ENCODE data around the gene ZNF205. TPM values are rescaled to one million over a fixed set of nuclear protein-coding genes. Genes with fewer than 3 reads are reported as not detected.

The ZNF205 gene
- total and polyA plus RNA-seq, 11 donors, result 7.4 to 19.8 (median 8.6) TPM

DNA sequence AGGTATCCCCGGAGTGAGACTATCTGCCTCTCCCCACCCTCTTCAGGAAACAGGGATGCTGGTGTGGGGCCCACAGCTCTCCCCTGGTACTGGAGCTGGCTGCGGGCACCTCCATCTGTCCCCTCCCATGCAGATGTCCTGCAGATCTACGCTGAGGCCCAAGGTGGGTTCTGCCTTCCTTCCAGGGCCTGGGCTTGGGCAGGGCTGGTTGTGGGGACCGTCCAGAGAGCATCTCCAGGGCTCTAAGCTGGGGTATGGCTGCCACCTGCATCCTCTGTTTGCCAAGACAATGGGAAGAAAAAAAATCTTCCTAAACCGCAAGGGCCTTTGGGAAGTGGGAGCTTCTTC, 35.3 kb downstream of the ZNF205 start:
- no peak overlapping the region for H3K27ac ChIP-seq
- H3K9me3 ChIP-seq, result no peaks in the 10 kb centered on the region
- H3K4me3 ChIP-seq, result no peak overlapping the region
- no peak for DNase-seq
- TF ChIP-seq, protein P1, sequence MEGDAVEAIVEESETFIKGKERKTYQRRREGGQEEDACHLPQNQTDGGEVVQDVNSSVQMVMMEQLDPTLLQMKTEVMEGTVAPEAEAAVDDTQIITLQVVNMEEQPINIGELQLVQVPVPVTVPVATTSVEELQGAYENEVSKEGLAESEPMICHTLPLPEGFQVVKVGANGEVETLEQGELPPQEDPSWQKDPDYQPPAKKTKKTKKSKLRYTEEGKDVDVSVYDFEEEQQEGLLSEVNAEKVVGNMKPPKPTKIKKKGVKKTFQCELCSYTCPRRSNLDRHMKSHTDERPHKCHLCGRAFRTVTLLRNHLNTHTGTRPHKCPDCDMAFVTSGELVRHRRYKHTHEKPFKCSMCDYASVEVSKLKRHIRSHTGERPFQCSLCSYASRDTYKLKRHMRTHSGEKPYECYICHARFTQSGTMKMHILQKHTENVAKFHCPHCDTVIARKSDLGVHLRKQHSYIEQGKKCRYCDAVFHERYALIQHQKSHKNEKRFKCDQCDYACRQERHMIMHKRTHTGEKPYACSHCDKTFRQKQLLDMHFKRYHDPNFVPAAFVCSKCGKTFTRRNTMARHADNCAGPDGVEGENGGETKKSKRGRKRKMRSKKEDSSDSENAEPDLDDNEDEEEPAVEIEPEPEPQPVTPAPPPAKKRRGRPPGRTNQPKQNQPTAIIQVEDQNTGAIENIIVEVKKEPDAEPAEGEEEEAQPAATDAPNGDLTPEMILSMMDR (IDR thresholded peaks at IDR 0.05), result no peak
- no peak for TF ChIP-seq POLR2A (IDR thresholded peaks at IDR 0.05)
- no peaks in the 10 kb centered on the region for H3K27me3 ChIP-seq
- WGBS, 4 donors, result 90 to 94% (median 93%) methylated on average over 4 to 5 of the region's 5 CpGs
- intact Hi-C loops (cut with DNase I), result no loop called here
- peaks cover 0 to 3% (median 0%) of the 10 kb centered on the region in 9 donors for H3K36me3 ChIP-seq
- ATAC-seq, result no peak
- H3K4me1 ChIP-seq, result peaks cover 2 to 59% (median 25%) of the 10 kb centered on the region in 12 donors

- DNase-seq, result no peak
- H3K9me3 ChIP-seq, result no peaks in the 10 kb centered on the region
- peaks cover 0 to 51% (median 21%) of the 10 kb centered on the region in 12 donors for H3K4me1 ChIP-seq
- 92 to 96% (median 92%) methylated on average over 11 to 13 of the region's 13 CpGs for WGBS, 4 donors
- ATAC-seq, result no peak
- no peaks in the 10 kb centered on the region for H3K27me3 ChIP-seq
- no peaks in the 10 kb centered on the region for H3K36me3 ChIP-seq
- H3K27ac ChIP-seq, result peak overlapping the region in 3 of 12 donors; percentile 85 to 91 (median 87)
- H3K4me3 ChIP-seq, result no peak overlapping the region
- no peak for TF ChIP-seq POLR2A (IDR thresholded peaks at IDR 0.05)
- TF ChIP-seq, protein P1 (IDR thresholded peaks at IDR 0.05), result no peak
- intact Hi-C loops (cut with DNase I), result no loop called here
Measured at GRCh38 chr16:3148256-3149192, 36.1 kb downstream of the ZNF205 start.

DNA sequence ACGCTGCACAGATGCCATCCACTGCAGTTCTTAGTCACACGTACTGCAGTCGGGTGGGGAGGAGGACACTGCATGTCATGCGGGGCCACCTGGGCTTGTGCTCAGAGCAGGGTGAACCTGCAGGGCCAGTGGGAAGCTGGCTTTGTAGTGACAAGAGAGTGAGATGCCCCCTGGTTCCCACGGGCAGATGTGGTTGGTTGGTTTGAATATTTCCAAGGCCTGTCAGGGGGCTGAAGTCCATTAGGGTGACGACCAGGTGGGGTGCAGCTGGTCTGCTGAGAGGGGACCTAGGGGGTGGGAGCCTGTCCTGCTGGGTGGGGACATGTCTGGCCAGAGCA, 36.8 kb downstream of the ZNF205 start:
- 90 to 96% (median 93%) methylated on average over 6 of the region's 6 CpGs for WGBS, 4 donors
- no peak for ATAC-seq
- Histone ChIP-seq H3K27me3 (no peaks in the 10 kb centered on the region), H3K9me3 (no peaks in the 10 kb centered on the region), H3K4me3 (peak overlapping the region in 5 of 12 donors; percentile 65 to 77 (median 74)), H3K36me3 (no peaks in the 10 kb centered on the region), H3K27ac (peak overlapping the region in 11 of 12 donors; percentile 84 to 94 (median 88)), H3K4me1 (peaks cover 0 to 47% (median 21%) of the 10 kb centered on the region in 12 donors)
- intact Hi-C loops (cut with DNase I), result no loop called here
- TF ChIP-seq, protein P1 (IDR thresholded peaks at IDR 0.05), result no peak
- no peak for TF ChIP-seq POLR2A (IDR thresholded peaks at IDR 0.05)
- peak in 1 of 5 donors; percentile 24 for DNase-seq

DNA sequence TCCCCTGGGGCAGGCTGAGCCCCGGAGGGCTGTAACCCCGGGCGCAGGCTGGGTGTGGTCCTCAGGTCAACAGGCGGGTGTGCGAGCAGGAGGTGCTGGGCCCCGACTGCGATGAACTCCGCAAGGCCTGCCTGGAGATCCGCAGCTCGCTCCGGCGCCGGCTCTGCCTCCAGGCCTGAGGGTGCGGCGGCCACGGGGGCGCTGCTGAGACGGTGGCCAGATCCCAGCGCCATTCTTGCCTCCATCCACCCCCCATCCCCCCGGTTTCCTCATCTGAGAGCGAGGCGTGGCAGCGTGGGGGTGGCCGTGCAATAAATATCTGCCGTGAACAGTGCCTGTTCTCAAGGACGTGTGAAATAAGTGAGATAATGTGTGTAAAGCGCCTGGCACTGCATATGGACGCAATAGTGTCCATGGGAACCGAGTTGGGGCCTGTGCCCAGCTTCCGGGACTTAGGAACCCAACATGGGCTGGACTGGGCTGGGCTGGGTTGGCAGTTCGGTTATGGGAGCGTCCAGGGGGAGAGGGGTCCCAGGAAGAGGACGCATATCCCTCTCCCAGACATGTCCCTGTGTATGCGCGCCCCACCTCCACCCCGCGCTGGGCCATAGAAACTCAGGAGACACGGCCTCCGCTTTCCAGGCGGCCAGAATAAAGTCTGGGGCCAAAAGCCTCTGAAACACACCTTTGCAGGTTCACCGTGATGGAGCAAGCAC, 37.4 kb downstream of the ZNF205 start:
- Histone ChIP-seq H3K27ac (peak overlapping the region; percentile 51 to 94 (median 88)), H3K4me3 (peak overlapping the region; percentile 24 to 82 (median 71)), H3K36me3 (no peaks in the 10 kb centered on the region), H3K4me1 (peaks cover 0 to 40% (median 18%) of the 10 kb centered on the region in 12 donors), H3K9me3 (no peaks in the 10 kb centered on the region), H3K27me3 (no peaks in the 10 kb centered on the region)
- 5 to 16% (median 8%) methylated on average over 16 to 41 of the region's 41 CpGs for WGBS, 4 donors
- intact Hi-C loops (cut with DNase I), result loop anchor here in 1 of 10 donors (5.0 kb wide), 1 partner anchor 113 kb away; no protein-coding TSS in a partner anchor
- TF ChIP-seq, protein P1 (IDR thresholded peaks at IDR 0.05), result peak in 11 of 12 donors; percentile 15 to 64 (median 46)
- TF ChIP-seq POLR2A (IDR thresholded peaks at IDR 0.05), result no peak
- DNase-seq (peak; percentile 75 to 88 (median 78)), ATAC-seq (peak; percentile 32 to 65 (median 53))
